ENCODE measurements around the gene FOXA3. TPM values are rescaled to one million over a fixed set of nuclear protein-coding genes. Genes with fewer than 3 reads are reported as not detected.

The FOXA3 gene
- polyA plus RNA-seq (ENCODE audit: insufficient read length in 4 of 4) = under 1 TPM; 0.14 to 0.79 (median 0.43) TPM

DNA sequence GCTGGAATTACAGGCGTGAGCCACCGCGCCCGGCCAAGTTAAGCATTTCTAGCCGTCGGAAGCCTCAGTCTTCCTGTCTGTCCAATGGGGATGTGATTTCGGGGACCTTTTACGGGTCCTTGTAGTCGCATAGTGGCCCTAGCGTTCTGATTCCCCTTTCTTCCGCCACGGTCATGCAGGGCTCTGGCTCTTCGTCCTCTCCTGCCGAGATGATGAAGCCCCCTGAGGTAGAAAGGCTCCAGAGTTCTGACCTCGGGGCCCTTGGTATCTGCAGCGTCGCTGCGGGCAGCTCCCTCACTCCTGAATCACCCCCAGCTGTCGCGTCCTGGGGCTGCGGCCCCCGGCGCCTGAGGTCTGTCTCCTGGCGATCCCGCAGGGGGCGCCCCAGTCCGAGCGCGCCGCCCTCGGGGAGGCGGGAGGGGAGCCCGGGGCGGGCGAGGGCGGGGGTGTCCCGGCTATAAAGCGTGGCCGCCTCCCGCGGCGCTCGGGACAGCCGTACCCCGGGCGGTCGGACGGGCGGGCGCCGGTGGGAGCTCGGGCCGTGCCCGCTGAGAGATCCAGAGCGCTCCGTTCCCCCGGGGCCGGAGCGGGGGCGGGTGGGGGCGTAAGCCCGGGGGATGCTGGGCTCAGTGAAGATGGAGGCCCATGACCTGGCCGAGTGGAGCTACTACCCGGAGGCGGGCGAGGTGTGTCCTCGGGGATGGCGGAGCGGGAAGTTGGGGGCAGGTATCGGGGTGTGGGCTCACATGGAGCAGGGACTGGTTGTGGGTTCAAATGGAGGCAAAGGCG, at the start of gene FOXA3:
TSS of gene FOXA3 (plus strand) at position 487 of the 789 bp plus-strand sequence. CDS start at position 618, 131 bp downstream.
- DNase-seq (ENCODE audit: low read depth in 4 of 4, low spot score in 3 of 4) = no peak

DNA sequence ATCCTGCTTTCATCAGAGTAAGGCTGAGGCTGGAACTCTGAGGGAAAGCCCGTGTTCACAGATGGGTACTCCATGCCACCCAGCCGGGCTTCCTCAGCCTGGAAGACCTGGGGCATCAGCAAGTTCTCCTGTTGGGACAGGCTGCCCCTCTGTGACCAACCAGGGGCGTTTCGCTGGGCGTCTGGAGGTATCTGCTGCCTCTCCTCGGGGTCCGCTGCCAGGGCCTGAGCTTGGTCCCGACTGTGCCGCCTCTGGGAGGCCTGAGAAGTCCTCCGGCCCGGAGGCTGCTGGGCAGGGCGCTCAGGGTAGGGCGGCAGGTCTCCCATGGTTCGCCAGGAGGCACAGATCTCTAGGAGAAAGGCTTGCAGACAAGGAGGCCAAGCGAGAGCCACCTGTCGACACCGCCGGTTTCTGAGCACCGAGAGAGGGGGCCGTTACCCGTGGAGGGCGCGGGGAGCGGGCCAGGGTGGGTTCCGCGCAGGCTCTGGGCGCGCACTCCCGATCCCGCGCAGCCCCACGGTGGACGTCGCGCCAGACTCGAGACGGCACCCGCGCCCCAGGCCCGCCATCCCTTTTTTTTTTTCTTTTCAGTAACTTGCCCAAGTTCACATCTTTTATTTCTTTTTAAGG, 49.2 kb upstream of the FOXA3 start, which contains the start of gene RSPH6A:
TSS of gene RSPH6A (minus strand) at position 458 of the 630 bp plus-strand sequence. CDS start at position 326, 132 bp downstream.
- DNase-seq (ENCODE audit: low read depth in 4 of 4, low spot score in 3 of 4) = no peak

GRCh38 chr19:45815481-45816216, 48.5 kb upstream of the FOXA3 start:
- DNase-seq (ENCODE audit: low read depth in 4 of 4, low spot score in 3 of 4) = peak in 3 of 4 donors; percentile 52 to 59 (median 53)

DNA sequence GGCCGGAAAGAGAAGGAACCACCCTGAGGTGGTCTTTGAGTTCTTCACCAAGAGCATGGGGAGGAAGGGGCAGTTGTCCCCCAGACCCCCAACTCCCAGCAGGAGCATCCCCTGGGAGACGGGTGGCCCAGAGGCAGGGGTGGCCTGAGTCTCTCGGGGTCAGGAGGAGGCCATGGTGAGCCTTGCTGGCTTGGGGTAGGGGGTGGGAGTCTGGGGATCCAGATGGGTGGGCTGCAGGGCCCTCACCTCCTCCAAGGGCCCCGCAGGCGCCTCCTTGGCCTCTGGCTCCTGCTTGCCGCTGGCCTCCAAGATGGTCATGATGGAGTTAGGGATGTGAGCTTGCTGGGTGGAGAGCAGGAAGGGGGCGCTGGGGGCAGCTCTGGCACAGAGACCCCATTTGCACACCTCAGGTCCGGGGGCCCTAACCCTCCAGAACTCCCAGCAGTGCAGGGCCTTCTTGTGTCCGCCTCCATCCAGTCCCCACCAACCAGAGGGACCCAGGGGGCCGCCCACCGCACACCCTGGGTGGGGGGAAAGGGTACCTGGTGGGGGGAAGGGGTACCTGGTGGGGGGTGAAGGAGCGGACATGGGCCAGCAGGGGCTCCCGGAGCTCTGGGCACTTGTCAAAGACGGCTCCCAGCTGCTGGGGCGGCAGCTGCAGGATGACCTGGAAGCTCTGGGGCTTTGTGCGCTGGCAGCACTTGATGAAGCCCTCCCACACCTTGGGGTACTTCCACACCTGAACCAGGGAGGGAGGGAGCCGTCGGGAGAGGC, 47.7 kb upstream of the FOXA3 start:
- DNase-seq (ENCODE audit: low read depth in 4 of 4, low spot score in 3 of 4) = no peak

- peak; percentile 87 to 93 (median 88) for DNase-seq (ENCODE audit: low read depth in 4 of 4, low spot score in 3 of 4)
These were observed 47.0 kb upstream of the FOXA3 start for GRCh38 chr19:45817010-45817724.

GRCh38 chr19:45817725-45818301, 46.3 kb upstream of the FOXA3 start:
- DNase-seq (ENCODE audit: low read depth in 4 of 4, low spot score in 3 of 4) = no peak

GRCh38 chr19:45819769-45820168, 44.4 kb upstream of the FOXA3 start:
- DNase-seq (ENCODE audit: low read depth in 4 of 4, low spot score in 3 of 4) = no peak

GRCh38 chr19:45820413-45821102, 43.6 kb upstream of the FOXA3 start:
- no peak for DNase-seq (ENCODE audit: low read depth in 4 of 4, low spot score in 3 of 4)

GRCh38 chr19:45821103-45821521, 43.0 kb upstream of the FOXA3 start:
- no peak for DNase-seq (ENCODE audit: low read depth in 4 of 4, low spot score in 3 of 4)

DNA sequence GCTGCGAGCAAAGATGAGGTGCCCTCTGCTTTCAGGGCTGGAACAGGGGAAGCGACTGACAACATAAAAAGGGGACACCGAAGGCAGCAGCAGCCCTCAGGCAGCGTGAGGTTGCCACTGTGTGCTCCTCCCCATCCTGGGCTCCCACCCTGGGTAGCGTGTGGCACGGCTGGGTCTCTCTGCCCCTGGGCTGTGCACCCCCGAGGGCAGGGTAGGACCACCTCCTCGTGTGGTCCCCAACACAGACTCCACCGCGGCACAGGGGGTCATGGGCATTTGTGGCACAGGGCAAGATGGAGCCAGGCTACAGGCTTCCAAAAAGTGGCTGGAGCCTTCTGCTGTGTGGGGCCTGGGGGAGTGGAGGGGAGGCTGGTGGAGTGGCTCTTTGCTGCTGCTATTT, 42.6 kb upstream of the FOXA3 start:
- DNase-seq (ENCODE audit: low read depth in 4 of 4, low spot score in 3 of 4) = no peak

- DNase-seq (ENCODE audit: low read depth in 4 of 4, low spot score in 3 of 4) = no peak
These were observed 41.4 kb upstream of the FOXA3 start for GRCh38 chr19:45822716-45823115.

DNA sequence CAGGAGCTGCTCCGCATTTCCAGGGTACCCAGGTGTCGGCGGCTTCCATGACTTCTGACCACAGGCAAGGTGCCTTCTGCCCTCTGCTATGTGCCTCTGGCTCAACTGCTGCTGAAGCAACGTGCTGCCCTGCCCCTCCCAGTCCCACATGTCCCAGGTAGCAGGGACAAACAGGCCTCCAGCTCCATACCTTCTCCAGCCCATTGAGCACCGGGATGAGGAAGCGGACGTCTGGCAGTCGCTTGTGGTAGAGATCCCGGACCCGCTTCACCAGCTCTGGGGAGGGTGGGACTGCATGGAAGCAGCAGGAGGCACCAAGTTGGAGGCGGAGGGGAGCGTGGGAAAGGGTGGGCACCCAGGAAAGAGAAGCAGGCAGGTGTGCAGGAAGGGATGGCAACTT, 40.9 kb upstream of the FOXA3 start:
- no peak for DNase-seq (ENCODE audit: low read depth in 4 of 4, low spot score in 3 of 4)

GRCh38 chr19:45824041-45824471, 40.1 kb upstream of the FOXA3 start:
- DNase-seq (ENCODE audit: low read depth in 4 of 4, low spot score in 3 of 4) = no peak

- DNase-seq (ENCODE audit: low read depth in 4 of 4, low spot score in 3 of 4) = no peak
These were observed 39.4 kb upstream of the FOXA3 start for GRCh38 chr19:45824531-45825262.

- DNase-seq (ENCODE audit: low read depth in 4 of 4, low spot score in 3 of 4) = no peak
These were observed 38.9 kb upstream of the FOXA3 start for GRCh38 chr19:45825263-45825605.

DNA sequence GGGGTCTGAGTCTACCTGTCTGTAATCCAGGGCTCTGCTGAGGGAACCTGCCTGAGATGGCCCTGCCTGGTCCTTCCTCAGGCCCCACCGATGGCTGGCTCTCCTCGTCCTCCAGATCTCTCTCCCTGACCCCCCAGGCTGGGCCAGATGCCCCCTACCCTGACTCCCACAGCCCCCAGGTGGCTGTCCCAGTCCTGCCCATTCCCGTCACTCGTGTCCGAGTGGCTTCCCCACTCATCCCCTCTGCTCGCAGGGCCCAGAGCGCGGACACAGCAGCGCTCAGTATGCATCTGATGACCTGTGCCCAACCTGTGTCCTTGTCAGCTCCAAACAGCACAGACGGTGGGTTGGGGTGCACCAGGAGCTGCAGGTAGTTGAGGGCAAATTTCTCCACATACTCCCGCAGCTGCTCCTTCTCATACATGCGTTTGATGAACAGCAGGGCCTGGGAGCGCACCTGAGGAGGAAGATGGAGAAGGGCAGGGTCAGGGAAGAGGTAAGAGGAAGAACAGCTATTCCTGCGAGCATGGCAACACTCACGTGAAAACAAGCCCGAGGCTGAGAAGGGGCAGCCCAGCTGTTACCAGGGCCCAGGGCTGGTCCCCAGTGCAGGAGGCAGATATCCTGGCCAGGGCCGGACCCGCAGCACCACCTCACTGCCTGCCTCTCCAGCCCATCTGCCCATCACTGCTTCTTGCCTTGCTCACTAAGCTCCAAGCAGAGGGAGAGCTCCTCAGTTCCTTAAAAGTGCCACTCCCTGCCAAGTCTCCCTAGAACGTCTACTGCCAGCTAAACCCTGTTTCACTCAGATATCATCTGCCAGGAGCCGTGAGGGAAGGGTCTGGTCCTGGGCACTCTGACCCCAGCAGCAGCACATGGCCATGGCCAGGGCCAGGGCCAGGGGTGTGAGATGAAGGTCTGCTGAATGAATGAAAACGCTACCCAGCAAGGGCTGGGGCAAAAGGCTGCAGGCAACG, 37.9 kb upstream of the FOXA3 start:
- no peak for DNase-seq (ENCODE audit: low read depth in 4 of 4, low spot score in 3 of 4)

- no peak for DNase-seq (ENCODE audit: low read depth in 4 of 4, low spot score in 3 of 4)
These were observed 37.2 kb upstream of the FOXA3 start for GRCh38 chr19:45826934-45827333.

Data from right renal pelvis (tissue), 4 donors.